ENCODE results near the gene A2M.

The A2M gene

DNA sequence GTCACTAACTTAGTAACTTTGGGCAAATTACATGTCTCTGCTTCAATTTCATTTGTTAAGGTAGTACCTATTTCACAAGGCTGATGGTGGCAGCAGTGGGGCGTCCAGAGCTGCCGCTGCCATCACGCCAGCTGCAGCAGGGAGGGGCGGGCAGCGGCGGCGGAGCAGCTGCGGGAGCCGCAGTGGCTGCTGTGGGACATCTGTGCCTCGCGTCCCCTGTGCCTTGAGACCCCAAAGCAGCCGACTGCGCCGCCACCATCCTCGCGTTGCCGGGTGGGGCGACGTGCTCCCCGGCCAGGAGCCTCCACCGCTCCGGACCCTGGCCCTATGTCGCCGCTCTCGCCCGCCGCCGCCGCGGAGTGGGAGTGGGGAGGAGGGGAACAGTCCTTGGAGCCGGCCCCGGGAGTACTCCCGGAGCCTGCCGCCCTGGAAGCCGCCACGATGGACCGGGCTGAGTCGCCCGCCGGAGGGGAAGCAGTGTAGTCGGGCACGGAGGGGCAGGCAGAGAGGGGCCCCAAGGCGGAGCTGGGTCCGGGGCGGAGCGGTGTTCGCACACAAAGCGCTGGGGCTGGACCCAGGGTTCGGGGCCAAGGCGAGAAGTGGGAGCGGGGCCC is 51.4 kb downstream of the A2M start:
- Histone ChIP-seq H3K27me3 (peaks cover 40% of the 10 kb centered on the region), H3K36me3 (no peaks in the 10 kb centered on the region), H3K4me3 (ENCODE audit: low read depth, low read length) (peak overlapping the region; percentile 40), H3K4me1 (no peaks in the 10 kb centered on the region), H3K9me3 (no peaks in the 10 kb centered on the region)
- peak; percentile 35 for DNase-seq
- TF ChIP-seq CTCF (IDR thresholded peaks at IDR 0.05; ENCODE audit: low read depth, low read length) = peak; percentile 34

- H3K4me3 ChIP-seq (ENCODE audit: low read depth, low read length) = no peak overlapping the region
- H3K4me1 ChIP-seq = no peaks in the 10 kb centered on the region
- H3K9me3 ChIP-seq = no peaks in the 10 kb centered on the region
- H3K27me3 ChIP-seq = peaks cover 16% of the 10 kb centered on the region
- TF ChIP-seq CTCF (IDR thresholded peaks at IDR 0.05; ENCODE audit: low read depth, low read length) = no peak
- no peak for DNase-seq
- H3K36me3 ChIP-seq = no peaks in the 10 kb centered on the region
Measured at GRCh38 chr12:9052610-9053009, 63.1 kb downstream of the A2M start.

DNA sequence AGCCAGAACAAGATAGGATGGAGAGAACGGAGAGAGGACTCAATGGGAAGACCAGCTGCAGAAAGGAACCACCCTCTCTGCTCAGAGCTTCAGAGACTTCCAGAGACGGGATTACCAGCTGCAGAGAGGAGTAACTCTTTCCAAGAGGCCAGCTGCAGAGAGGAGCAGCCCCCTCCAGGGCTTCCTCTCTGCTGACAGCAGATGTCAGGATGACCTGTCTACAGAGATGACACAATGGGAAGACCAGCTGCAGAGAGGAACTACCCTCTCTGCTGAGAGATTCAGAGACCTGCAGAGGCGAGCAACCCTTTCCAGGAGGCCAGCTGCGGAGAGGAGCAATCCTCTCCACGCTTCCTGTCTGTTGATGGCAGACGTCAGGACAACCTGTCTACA is 64.6 kb downstream of the A2M start:
- Histone ChIP-seq H3K36me3 (no peaks in the 10 kb centered on the region), H3K4me1 (no peaks in the 10 kb centered on the region), H3K4me3 (ENCODE audit: low read depth, low read length) (no peak overlapping the region), H3K9me3 (no peaks in the 10 kb centered on the region), H3K27me3 (peaks cover 16% of the 10 kb centered on the region)
- DNase-seq = no peak
- TF ChIP-seq CTCF (IDR thresholded peaks at IDR 0.05; ENCODE audit: low read depth, low read length) = no peak

DNA sequence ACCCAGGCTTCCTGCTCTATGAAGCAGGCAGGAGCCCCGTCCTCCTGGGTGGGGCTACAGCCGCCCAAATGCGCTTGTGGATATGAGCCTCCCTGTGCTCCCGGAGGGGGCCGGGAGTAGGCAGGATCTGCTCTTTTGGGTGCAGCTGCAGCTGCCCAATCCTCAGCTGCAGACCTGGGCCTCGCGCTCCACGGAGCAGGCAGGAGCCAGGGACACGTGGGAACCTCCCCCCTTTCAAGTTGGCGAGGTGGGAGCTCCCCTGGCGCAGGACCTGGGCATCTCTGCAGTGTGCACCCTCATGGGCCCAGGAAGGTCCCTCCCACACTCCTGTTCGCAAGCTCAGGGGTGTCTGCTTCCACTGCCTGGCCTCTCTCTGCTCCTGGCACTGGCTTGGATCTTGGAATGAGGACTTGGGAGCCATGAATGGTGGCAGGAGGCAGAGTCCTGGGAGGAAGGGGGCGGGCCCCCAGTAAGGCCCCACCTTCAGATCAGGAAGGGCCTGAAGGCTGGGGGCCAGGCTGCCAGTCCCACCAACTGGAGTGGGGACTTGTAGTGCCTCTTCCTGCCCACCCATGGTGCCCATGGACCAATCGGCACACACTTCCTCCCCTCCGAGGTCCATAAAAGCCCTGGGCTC is 65.1 kb downstream of the A2M start:
- no peaks in the 10 kb centered on the region for H3K4me1 ChIP-seq
- peaks cover 16% of the 10 kb centered on the region for H3K27me3 ChIP-seq
- no peak for TF ChIP-seq CTCF (IDR thresholded peaks at IDR 0.05; ENCODE audit: low read depth, low read length)
- no peak for DNase-seq
- H3K9me3 ChIP-seq = no peaks in the 10 kb centered on the region
- H3K36me3 ChIP-seq = no peaks in the 10 kb centered on the region
- H3K4me3 ChIP-seq (ENCODE audit: low read depth, low read length) = no peak overlapping the region

DNA sequence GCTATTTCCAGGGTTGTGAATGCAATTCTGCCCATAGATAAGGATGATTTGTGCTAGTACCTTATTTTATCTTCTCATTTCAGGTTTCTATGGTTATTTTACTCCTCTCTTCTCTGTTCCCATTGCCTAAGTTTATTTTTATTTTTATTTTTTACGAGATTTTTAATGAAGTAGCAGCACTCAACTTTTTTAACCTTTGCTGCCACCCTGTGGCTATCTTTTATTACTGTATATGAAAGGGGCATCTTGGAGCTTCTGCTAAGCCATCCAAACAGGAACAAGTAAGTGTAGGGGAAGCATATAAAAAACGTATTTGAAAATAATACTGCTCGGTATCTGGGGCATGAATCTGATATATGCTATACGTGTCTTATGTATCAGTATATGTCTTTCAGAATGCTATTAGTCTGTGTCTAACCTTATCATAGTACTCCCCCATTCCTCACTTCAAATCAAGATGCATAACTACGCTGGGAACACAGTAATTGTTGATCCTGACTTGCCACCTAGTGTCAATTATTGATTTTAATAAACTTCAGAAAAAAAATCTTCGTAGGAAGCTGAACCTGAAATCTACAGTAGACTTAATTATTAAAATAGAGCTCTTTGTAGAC is 66.1 kb downstream of the A2M start:
- no peaks in the 10 kb centered on the region for H3K4me1 ChIP-seq
- H3K4me3 ChIP-seq (ENCODE audit: low read depth, low read length) = no peak overlapping the region
- no peaks in the 10 kb centered on the region for H3K36me3 ChIP-seq
- peaks cover 16% of the 10 kb centered on the region for H3K27me3 ChIP-seq
- TF ChIP-seq CTCF (IDR thresholded peaks at IDR 0.05; ENCODE audit: low read depth, low read length) = peak; percentile 64
- DNase-seq = peak; percentile 30
- H3K9me3 ChIP-seq = no peaks in the 10 kb centered on the region

- Histone ChIP-seq H3K4me1 (no peaks in the 10 kb centered on the region), H3K9me3 (no peaks in the 10 kb centered on the region), H3K4me3 (ENCODE audit: low read depth, low read length) (no peak overlapping the region), H3K36me3 (no peaks in the 10 kb centered on the region), H3K27me3 (peaks cover 16% of the 10 kb centered on the region)
- no peak for DNase-seq
- TF ChIP-seq CTCF (IDR thresholded peaks at IDR 0.05; ENCODE audit: low read depth, low read length) = no peak
Measured at GRCh38 chr12:9048930-9049329, 66.8 kb downstream of the A2M start.
